A204.1 (cell line): ENCODE measurements around the gene TMEM26.
A peak's percentile ranks its signal among the peaks of the same experiment; 100 is the strongest.

Experiments
- FAIRE-seq: peaks from 2 replicates; lab custom pipeline; 2012; peaks lifted over from hg19 to GRCh38; lab: Jason Lieb, UNC

TMEM26 gene

DNA sequence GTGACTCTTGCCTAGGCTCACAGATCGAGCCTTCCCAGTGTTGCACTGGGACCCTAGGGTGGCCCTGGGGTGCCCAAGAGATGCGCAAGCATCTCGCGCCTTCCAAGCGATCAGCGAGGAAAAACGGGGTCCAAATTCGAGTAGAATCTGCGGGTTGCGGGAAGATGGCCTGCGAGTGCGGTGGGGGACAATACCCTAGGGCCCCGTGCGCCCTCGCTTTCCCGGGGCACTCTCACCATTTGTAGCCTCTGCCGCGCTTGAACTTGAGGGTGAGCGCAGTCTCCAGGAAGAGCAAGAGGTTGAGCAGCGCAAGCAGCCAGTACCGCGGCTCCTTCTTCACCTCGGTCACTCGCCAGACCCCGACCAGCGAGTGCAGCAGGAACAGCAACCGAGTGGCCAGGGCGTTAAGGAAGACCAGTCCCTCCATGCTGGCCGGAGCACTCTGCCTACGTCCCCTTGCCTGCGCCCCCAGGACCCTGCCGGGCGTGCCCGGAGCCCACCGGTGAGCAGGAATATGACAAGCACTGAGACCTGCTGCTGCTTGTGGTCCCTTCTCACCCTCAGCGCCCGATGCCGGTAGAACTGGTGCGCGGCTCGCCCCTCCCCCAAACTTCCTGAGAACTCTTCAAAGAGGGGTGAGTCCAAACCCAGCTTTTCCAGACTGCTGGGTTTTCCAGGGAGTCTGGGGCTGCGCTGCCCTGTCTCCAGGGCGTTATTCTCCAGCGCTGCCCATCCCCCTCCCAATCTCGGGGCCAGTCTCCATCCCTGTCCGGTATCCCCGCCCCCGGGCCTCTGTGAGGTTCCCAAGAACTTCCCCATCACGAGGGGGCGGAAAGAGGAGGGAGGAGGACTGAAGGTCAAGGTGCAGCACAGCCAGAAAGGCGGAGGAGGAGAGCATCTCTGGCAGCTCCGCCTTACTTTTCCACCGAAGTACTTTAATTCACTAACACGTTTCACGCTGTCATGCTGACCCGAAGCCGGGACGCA, at the start of gene TMEM26:
Gene TMEM26 (minus strand): TSS at position 727 of the 987 bp plus-strand sequence. CDS start 300 bp downstream, at position 427.
- no peak for FAIRE-seq

DNA sequence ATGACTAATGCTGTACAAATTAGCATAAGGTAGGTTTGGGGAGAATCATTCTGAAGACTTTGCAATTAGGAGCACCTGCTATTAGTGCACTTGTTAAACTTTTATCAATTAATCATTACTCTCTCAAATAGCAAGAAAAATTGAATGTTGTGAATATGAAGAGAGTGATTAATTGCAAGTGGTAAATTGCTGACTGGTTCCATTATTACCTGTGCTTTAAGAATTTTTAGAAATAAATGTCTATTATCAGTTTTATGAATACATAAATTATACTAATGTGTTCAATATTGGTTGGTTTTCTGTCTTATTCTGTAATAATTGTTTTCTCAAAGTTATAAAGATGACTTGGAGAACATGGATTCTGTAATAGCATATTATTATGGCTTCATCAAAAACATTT, 47.3 kb upstream of the TMEM26 start:
- no peak for FAIRE-seq

DNA sequence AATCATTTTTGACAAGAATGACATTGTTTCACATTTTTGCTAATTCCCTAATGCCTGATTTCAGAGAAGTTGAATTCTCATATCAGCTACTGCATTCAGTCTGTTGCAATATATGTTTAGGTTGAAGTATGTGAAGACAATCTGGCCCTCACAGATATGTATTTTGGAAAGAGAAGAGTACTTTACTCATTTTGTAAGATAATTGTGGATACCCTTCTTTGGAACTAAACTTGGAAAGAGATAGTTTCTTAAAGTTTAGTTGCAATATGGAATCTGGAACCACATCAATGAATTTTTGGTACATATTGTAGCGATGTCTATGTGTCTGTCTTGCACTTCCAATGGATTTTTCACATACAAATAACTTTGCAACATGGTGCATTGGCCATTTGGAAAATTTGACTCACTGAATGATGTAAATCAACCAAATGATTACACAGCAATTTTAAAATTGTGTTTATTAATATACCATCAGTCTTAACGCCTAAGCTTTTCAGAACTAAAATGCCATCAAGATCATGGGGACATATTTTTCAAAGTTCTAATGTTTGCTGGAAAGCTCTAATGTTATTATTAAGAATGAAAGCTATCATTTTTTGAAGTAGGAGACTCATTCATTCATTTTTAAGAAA, 39.3 kb upstream of the TMEM26 start:
- FAIRE-seq, result no peak

DNA sequence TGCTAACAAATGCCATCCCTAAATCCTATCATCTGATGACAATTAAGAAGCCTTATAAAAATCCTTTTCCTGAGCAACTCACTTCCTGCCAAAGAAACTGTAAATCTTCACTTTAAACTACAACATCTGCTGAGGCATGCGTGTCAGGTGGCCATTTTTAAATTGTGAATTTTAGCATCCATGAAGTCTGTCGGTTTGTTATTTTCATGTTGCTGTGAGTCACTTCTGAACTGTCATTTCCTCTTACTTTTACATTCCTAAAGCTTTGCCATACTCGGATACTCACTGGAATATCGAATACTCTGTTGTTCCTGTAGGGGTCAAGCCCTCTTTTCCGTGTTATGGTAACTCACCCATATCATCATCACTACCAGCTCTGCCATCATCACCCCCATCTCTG, 34.3 kb upstream of the TMEM26 start:
- FAIRE-seq, result no peak

DNA sequence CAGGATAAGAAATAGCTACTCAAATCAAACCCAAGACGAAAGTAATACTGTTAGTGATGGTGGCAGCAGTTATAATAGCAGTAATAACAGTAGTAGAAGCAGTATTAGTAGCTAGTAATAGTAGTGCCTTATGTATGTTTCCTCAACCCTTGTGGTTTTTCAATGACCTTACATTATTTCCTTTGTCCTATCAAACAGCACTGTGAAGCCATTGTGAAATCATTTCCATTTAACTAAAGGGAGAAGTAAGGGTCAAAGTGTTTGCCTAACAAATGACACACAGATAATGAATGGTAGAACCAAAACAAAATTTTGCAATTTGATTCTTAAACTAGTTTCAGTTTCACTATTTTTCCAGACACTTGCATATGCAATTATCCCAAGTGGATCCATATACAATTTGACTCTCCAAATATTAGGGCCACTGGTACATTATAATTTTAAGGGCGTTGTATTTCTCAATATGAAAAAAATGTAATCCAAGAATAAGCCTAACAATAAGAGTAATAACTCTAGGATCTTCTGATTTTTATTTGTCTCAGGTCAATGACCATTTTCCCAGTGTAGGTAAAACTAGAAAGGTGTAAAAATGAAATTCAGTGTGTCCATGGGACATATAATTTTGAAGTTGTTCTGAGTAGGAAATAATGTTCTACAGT, 33.7 kb upstream of the TMEM26 start:
- no peak for FAIRE-seq

DNA sequence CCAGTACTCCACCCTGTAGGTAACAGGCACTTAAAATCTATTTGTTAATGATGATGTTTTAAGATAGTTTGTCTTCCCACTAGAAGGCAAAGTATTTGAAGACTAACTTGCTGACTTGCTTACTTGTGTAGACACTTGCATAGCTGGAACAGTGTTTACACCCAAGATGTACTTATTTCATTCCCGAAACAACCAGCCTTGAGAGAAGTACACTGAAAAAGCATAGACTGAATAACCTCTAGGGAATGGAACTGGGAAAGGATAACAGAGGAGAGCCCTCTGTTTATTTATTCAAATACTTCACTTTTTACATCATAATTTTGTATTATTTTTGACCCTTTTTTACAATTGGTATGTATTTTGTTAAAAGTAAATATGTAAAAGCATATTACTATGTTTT, 33.1 kb upstream of the TMEM26 start:
- FAIRE-seq, result peak; percentile 41

DNA sequence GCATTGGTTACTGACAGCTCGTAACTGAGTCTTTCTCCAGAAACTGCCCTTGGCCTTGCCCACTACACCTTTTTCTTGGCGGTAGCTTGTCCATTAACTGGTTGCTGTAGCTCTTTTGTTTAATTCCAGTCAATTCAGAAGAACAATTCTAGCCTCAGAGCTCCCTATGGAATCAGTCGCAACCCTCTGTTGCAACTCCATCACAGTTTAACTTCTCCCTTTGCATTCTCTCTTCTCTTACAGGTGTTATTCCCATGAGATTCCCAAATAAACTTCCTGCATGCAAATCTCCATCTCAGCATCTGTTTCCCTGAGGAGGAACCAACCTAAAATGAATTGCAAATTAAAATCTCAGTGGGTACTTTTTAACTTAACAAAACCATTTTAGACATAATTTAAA, 28.4 kb upstream of the TMEM26 start:
- no peak for FAIRE-seq

DNA sequence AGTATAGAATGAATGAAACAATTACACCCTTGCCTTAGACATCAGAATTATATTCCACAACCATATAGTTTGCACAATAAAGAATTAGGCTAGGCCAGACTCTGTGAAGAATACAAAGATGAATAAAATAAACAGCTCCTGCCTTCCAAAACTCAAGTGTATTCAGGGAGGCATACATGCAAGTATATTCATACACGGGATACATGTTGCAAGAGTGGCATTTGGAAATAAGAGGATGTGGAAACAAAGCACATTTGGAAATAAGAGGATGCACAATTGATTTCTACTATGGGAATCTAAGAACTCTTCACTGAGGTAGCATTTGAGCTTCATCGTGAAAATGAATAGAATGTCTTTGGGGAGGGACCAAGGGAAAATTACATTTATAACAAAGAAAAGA, 27.0 kb upstream of the TMEM26 start:
- FAIRE-seq, result no peak

DNA sequence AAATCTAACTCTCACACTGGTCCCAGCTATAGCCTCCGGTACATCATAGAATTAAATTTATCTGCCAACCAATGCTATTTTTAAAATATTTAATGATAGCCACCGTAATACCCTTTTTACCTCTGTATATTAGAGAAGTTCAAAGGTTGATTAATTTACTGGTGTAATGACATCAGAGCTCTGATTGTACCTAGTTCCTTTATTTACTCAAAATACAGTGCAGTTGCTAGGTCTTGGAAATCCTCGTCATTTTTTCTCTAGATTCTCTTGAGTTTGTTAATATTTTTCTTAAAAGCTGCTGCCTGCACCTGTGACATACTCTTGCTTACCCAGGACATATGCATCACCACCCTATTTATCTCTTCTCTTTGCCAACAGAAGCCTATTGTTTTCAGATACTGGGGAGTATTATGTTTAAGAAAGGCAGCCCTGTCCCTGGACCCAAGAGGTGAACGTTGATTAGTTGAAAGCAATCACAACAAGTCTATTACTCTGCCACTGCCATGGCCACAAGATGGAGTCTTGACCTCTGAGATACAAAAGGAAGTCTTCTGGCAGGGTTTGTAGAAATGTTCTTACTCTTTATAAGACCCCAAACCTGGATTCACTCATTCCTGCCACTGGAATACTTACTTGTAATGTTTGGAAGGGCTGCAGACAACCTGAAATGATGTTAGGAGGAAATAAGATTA, 25.6 kb upstream of the TMEM26 start:
- no peak for FAIRE-seq

DNA sequence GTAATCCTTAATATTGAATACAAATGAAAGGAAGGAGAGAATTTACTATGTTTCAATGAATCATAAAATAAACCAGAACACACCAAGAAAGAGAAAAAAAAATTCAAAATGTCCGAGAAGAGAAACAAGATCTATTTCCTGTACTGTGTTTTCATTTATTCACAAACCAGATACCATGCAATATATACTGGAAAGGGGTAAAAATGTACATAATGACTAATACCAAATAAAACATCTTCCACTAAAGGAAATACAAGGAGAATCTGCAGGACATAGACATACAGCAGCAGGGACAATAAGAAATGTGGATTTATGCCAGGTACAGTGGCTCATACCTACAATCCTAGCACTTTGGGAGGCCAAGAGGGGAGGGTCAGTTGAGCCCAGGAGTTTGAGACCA, 24.3 kb upstream of the TMEM26 start:
- no peak for FAIRE-seq

DNA sequence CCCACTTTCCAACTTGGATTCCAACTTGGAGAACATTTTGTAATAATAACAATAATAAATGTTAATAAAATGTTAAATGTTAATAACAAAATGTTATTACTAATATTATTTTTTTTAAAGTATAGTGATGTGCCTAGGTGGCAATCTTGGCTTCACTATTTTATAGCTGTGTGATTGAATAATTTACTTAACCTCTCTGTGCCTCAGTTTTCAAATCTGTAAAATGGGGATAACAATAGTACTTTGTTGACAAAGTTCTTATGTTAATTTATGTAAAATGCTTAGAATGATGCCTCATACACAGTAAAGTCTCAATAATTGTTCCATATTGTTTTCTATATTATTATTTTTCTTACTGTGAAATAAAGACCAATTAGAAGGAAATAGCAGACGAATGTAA, 23.3 kb upstream of the TMEM26 start:
- FAIRE-seq, result no peak

DNA sequence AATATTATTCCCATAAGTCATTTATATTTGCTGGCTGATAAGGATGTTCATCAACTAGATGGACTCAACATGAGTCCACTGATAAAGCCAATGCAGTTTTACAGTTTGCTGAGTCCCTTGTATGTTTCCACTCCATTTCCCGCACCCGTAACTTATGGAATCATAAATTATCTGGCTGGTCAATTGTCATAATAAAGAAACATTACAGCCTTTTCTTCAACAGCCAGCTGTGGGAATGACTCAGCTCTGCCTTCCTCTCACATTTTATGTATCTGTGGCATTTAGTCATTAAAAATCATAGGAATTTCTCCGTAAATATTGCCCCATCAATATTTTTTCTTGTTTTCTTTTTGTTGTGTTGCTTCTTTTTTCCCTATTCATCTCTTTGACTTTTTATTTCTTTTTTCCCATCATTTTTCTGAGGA, 22.3 kb upstream of the TMEM26 start:
- no peak for FAIRE-seq

DNA sequence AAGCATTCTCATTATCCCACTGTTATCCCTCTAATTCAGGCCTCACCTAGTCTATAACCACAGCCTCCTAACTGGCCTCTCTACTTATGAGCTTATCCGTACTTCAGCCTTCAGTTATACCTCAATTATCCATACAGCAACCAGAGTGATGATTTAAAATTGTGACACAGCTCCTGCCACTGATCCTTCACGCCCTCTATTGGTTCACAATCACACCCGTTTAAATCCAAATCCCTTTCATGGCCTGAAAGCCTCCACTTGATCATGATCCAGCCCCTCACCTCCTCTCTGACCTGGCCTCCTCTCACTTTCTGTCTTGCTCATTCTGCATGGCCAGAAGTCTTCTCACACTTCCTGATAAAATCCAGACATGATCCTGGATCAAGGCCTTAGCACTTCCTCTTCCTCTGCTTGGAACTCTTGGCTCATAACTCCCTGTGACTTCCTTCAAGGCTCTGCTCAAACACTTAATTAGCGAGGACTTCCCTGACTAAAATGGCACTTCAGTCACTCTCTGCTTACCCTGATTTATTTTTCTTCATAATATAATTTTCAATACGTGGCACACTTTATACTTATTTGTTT, 19.0 kb upstream of the TMEM26 start:
- FAIRE-seq, result no peak

DNA sequence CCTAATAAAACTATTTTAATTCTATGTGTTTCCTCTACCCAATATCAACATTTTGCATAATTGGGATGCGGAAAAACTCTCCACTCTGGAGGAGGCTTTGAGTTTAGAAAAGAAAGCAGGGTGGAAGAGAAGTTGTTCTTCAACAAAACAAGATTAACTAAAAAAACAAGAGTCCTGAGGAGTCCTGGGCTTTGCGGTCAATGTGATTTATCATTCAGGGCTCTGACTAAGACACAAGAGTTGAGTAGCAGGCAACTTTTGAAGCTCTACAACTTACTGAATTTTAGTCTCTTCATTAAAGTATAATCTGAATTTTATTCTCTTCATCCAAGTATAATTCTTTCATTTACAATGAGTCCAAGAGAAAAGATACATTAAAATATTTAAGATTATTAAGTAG, 18.3 kb upstream of the TMEM26 start:
- FAIRE-seq, result no peak

DNA sequence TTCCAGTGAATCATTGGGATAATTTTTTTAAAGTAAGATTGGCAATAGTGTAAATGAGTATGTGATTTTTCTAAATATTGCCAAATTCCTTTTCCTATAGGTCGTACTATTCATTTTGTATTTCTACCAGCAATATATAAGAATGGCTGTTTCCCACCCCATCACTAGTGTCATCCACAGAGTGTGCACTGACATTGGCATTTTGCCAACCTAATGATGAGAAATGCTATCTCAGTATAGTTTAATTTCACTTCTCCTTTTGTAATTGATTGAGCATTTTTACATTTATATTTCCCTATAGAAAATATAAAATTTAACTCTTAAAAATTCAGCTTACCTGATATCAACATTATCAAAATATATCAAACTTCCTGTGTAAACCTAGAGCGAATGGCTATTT, 17.6 kb upstream of the TMEM26 start:
- FAIRE-seq, result no peak

DNA sequence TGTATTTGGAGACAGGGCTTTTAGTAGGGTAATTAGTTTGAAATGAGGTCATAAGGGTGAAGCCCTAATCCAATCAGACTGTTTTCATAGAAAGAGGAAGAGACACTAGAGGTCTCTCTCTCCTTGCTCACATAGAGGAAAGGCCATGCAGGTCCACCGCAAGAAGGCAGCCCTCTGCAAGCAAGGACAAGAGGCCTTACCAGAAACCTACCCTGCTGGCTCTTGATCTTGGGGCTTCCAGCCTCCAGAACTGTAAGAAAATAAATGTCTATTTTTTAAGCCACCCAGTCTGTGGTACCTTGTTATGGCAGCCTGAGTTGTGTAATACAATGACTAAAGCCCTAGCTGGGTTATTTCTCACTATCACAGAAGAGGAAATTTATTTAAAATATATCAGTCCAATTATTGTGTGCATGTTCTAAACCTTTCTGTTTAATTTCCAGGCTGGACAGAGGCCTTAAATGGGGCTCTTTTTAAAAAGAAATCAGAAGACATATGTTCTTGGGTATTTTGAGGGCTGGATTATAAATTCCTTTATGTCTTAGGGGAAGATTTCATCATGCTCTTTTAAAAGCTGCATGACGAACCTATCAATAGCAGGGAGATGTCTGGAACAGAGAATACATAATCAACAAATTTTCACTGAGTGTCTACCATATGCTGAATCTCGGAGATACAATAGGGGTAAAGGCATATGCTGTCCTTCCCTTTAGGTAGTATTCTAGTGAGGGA, 12.9 kb upstream of the TMEM26 start:
- FAIRE-seq, result no peak

DNA sequence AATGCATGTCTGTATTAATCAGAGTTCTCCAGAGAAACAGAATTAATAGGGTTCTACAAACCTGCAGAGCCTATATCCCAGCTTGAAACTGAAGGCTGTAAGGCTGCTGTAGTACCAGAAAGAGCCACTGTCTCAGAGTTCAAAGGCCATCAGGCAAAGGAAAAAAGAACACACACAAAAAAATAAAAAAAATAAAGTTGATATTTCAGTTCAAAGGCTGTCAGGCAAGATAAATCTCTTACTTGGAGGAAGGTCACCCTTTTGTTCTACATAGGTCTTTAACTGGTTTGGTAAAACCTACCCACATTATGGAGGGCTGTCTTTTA, 12.0 kb upstream of the TMEM26 start:
- no peak for FAIRE-seq

DNA sequence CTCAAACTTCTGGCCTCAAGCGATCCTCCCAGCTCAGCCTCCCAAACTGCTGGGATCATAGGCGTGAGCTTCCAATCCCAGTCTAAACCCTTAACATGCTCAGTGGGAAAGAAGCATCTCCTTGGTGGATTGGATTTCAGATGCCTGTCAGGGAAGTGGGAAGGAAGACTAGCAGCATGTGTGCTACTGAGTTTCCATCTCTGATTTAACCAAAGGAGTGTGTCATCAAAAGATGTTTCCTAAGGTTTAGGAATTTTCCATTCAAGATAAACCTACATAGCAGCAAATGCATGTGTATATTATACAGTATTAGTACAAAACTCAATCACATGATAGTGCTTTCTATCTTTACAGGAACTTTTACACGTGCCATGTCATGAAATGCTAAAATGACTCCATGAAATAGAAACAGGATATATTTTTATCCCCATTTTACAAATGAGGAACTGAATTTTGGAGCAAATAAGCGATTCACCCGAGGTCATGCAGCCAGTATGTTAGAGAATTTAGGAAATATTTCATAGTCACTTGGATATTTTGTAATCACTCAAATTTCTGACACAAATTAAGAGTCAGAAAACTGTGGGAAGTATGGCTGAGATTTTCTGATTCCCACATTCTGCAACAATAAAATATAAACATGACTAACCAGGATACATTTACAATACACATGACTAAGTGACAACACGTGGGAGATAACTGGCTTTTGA, 11.4 kb upstream of the TMEM26 start:
- no peak for FAIRE-seq

DNA sequence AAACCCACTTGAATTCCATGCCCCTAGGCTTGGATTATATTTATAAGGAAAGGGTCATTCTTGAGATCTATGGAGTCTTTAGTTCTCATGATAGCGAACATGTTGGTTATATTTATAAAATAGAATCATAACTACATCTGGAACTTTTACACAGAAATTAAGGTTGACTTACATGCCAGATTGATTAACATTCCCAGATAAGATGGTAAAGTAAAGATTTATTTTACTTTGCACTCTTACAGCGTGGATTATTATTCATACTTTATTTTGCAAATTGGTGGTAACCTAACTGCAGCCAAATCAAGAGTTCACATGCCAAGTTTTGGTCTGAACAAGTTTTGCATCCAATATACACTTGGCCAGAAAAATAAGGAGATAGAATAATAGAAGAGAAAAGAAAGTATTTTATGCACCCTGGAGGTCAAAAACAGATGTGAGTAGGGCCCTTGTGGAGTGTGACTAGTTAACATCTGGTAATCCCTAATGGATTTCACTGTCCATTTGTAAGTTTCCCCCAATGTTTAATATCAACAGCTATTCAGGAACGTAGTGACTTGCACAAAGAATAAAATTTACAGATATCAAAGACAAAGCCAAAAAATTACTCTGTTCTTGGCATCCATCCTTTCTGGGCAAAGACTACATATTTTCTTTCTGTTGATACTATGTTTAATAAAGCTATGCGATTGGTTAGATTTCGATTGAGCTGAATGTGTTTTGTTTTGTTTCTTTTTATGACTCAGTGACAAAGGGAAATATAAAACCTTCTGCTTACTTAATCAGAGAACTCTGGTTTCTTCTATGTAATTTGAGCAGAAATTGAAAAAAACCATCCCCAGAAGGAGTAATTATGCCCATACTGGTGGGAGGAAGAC, 10.1 kb upstream of the TMEM26 start:
- FAIRE-seq, result no peak

DNA sequence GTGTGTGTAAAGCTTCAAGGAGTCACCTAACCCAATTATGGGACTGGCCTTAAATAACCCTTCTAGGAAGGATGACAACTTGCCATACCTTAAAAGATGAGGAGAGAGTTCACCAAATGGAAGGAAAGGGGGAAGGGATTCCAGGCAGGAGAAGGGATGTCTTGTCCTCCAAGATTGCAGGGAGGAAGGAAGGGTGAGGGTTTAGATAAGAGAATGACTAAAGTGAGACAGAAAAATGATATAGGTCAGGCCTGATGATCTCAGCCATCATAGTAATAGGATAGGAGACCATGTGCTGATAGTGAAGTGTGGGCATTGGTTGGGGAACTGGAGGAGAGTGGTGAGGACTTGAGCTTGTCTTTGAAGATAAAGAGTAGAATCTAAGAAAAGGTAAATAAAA, 7.7 kb upstream of the TMEM26 start:
- no peak for FAIRE-seq
